ENCODE results near the gene ZNF728. TPM values are rescaled to one million over a fixed set of nuclear protein-coding genes. Genes with fewer than 3 reads are reported as not detected.
"Not testable (repeated sequence)": the region's sequence is repeated elsewhere in the genome, so short reads cannot be mapped to it uniquely, and the experiment has no call there.

The ZNF728 gene
- total RNA-seq, 1 experiment from 2014 or later = not detected

- Mint-ChIP-seq H3K27ac (no peak overlapping the region), H3K4me1 (no peaks in the 10 kb centered on the region), H3K9me3 (peaks cover 87% of the 10 kb centered on the region), H3K27me3 (ENCODE audit: low read depth) (peaks cover 8% of the 10 kb centered on the region), H3K4me3 (no peak overlapping the region), H3K36me3 (peaks cover 68% of the 10 kb centered on the region)
- TF ChIP-seq CBFB (CRISPR knock-in tag; IDR thresholded peaks at IDR 0.05; ENCODE audit: low read depth) (no peak), RELA (CRISPR knock-in tag; IDR thresholded peaks at IDR 0.05; ENCODE audit: borderline replicate concordance) (no peak), ZBTB21 (CRISPR knock-in tag; IDR thresholded peaks at IDR 0.05; ENCODE audit: borderline replicate concordance) (no peak), SP1 (CRISPR knock-in tag; conservative IDR thresholded peaks at IDR 0.05) (no peak), ELF4 (CRISPR knock-in tag; IDR thresholded peaks at IDR 0.05; ENCODE audit: low read depth) (no peak), FOXP1 (CRISPR knock-in tag; IDR thresholded peaks at IDR 0.05; ENCODE audit: borderline replicate concordance) (no peak)
- ATAC-seq = no peak
- POLR2A ChIA-PET = no interaction called here
- CTCF ChIA-PET = no interaction called here
- DNase-seq (ENCODE audit: low spot score) = no peak
These were observed 67.8 kb downstream of the ZNF728 start for GRCh38 chr19:22935151-22935550.

DNA sequence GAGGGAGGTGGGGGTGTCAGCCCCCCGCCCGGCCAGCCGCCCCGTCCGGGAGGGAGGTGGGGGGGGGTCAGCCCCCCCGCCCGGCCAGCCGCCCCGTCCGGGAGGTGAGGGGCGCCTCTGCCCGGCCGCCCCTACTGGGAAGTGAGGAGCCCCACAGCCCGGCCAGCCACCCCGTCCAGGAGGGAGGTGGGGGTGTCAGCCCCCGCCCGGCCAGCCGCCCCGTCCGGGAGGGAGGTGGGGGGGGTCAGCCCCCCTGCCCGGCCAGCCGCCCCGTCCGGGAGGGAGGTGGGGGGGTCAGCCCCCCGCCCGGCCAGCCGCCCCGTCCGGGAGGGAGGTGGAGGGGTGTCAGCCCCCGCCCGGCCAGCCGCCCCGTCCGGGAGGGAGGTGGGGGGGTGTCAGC, 75.4 kb downstream of the ZNF728 start:
- Mint-ChIP-seq H3K36me3 (peaks cover 52% of the 10 kb centered on the region), H3K9me3 (peaks cover 59% of the 10 kb centered on the region), H3K27me3 (ENCODE audit: low read depth) (peaks cover 11% of the 10 kb centered on the region; the same call in 1 of the 2 replicates)
- H3K4me1 Mint-ChIP-seq; H3K4me3 Mint-ChIP-seq; H3K27ac Mint-ChIP-seq; CTCF ChIA-PET; DNase-seq (ENCODE audit: low spot score); ATAC-seq; POLR2A ChIA-PET: not testable (repeated sequence)

DNA sequence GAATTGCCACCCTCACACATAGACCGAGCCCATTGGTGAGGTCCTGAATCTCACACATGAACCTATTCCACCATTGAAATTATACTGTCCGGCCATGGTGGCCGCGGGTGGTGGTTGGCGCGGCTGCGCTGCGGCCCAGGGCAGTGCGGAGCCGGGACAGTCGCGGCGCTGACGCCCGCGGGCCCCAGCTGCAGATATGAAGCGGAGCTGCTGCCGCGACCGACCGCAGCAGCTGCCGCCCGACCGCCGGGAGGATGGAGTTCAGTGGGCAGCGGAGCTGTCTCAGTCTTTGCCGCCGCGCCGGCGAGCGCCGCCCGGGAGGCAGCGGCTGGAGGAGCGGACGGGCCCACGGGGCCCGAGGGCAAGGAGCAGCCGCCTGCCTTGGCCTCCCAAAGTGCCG, 77.8 kb downstream of the ZNF728 start:
- DNase-seq (ENCODE audit: low spot score); H3K4me1 Mint-ChIP-seq; POLR2A ChIA-PET; H3K4me3 Mint-ChIP-seq; ATAC-seq; CTCF ChIA-PET; H3K27ac Mint-ChIP-seq: not testable (repeated sequence)
- H3K36me3 Mint-ChIP-seq = peaks cover 55% of the 10 kb centered on the region
- H3K9me3 Mint-ChIP-seq = peaks cover 61% of the 10 kb centered on the region
- H3K27me3 Mint-ChIP-seq (ENCODE audit: low read depth) = peaks cover 11% of the 10 kb centered on the region; the same call in 1 of the 2 replicates

Other genes starting within 250 kb of the ZNF728 start
- 0.02 to 0.05 TPM in 2 of 3 replicates, not detected in the other for gene ZNF99, start 219.0 kb downstream of the ZNF728 start, total RNA-seq (2021)
- gene ZNF723, start 170.9 kb downstream of the ZNF728 start, total RNA-seq (2021) = 0.14 TPM in 1 of 3 replicates, not detected in the others
- 32.2 to 38.0 TPM (median 32.6 TPM) in 3 replicates for gene ZNF730, start 113.8 kb upstream of the ZNF728 start, total RNA-seq (2021)
- 47.9 to 59.0 TPM (median 48.2 TPM) in 3 replicates for gene ZNF724, start 247.2 kb upstream of the ZNF728 start, total RNA-seq (2021)